Measurements from ENCODE around the gene WWOX. TPM values are rescaled to one million over a fixed set of nuclear protein-coding genes. Genes with fewer than 3 reads are reported as not detected.

WWOX gene
- total RNA-seq, 1 donor from 2014 or later = 7.3 TPM

DNA sequence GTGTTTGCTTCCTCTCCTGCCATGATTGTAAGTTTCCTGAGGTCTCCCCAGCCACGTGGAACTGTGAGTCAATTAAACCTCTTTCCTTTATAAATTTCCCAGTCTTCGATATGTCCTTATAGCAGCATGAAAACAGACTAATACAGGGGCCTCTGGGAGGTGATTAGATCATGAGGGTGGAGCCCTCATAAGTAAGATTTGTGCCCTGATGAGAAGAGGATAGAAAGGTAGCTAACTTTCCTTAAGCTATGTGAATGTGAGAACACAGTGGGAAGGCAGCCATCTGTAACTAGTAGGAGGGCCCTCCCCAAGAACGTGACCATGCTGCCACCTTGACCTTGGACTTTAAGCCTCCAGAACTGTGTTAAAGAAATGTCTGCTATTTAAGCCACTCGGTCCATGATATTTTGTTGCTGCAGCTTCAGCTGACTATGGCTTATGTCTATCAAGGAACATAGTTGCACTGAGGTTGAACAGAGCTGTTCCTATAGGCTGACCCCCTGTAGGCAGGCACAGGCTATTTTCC is 30.7 kb downstream of the WWOX start:
- no peak for TF ChIP-seq EZH2 (IDR thresholded peaks at IDR 0.05; ENCODE audit: insufficient read depth, low read length)
- TF ChIP-seq, protein P1, sequence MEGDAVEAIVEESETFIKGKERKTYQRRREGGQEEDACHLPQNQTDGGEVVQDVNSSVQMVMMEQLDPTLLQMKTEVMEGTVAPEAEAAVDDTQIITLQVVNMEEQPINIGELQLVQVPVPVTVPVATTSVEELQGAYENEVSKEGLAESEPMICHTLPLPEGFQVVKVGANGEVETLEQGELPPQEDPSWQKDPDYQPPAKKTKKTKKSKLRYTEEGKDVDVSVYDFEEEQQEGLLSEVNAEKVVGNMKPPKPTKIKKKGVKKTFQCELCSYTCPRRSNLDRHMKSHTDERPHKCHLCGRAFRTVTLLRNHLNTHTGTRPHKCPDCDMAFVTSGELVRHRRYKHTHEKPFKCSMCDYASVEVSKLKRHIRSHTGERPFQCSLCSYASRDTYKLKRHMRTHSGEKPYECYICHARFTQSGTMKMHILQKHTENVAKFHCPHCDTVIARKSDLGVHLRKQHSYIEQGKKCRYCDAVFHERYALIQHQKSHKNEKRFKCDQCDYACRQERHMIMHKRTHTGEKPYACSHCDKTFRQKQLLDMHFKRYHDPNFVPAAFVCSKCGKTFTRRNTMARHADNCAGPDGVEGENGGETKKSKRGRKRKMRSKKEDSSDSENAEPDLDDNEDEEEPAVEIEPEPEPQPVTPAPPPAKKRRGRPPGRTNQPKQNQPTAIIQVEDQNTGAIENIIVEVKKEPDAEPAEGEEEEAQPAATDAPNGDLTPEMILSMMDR (IDR thresholded peaks at IDR 0.05; ENCODE audit: insufficient read depth, low read depth, low read length) = no peak
- H3K27me3 ChIP-seq (ENCODE audit: insufficient read depth, low read length) = no peaks in the 10 kb centered on the region
- no peaks in the 10 kb centered on the region for H3K36me3 Mint-ChIP-seq (ENCODE audit: low read depth, unreplicated experiment)
- H3K4me3 ChIP-seq (ENCODE audit: insufficient read depth, low read depth, low read length) = no peak overlapping the region
- H4K20me1 ChIP-seq (ENCODE audit: insufficient read depth, low read length) = no peaks in the 10 kb centered on the region
- H3K27ac ChIP-seq (ENCODE audit: low read depth, low read length) = no peak overlapping the region
- no peaks in the 10 kb centered on the region for H3K79me2 ChIP-seq (ENCODE audit: insufficient read depth, low read length)
- no peak overlapping the region for H3K27ac Mint-ChIP-seq (ENCODE audit: unreplicated experiment)
- H3K4me1 ChIP-seq (ENCODE audit: insufficient read depth, low read length) = no peaks in the 10 kb centered on the region
- H3K4me1 Mint-ChIP-seq (ENCODE audit: low read depth, unreplicated experiment) = no peaks in the 10 kb centered on the region
- no peaks in the 10 kb centered on the region for H3K9me3 ChIP-seq (ENCODE audit: insufficient read depth, low read depth, low read length)
- H3K27me3 Mint-ChIP-seq (ENCODE audit: low read depth, unreplicated experiment) = no peaks in the 10 kb centered on the region
- DNase-seq (ENCODE audit: low read depth) (no peak), FAIRE-seq (no peak)
- H3K9me3 Mint-ChIP-seq (ENCODE audit: unreplicated experiment) = no peaks in the 10 kb centered on the region
- H3K9ac ChIP-seq (ENCODE audit: low read length) = no peak overlapping the region
- H3K4me2 ChIP-seq (ENCODE audit: low read length) = no peak overlapping the region
- H3K4me3 Mint-ChIP-seq (ENCODE audit: unreplicated experiment) = no peak overlapping the region
- no peaks in the 10 kb centered on the region for H3K36me3 ChIP-seq (ENCODE audit: insufficient read depth, low read length)
- no peak overlapping the region for H2AFZ ChIP-seq (ENCODE audit: low read depth, low read length)

DNA sequence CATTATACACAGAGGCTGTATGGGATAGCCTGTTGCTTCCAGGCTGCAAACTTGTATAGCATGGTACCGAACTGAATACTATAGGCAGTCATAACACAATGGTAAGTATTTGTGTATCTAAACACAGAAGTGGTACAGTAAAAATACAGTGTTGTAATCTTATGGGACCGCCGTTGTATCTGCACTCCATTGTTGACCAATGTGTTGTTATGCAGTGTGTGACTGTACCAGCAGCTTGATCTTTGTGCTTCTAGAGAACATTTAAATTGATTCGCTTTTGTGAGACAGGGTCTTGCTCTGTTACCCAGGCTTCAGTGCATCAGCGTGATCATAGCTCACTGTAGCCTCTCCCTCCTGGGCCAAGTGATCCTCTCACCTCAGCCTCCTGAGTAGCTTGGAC is 31.5 kb downstream of the WWOX start:
- H3K27ac ChIP-seq (ENCODE audit: low read depth, low read length) = no peak overlapping the region

DNA sequence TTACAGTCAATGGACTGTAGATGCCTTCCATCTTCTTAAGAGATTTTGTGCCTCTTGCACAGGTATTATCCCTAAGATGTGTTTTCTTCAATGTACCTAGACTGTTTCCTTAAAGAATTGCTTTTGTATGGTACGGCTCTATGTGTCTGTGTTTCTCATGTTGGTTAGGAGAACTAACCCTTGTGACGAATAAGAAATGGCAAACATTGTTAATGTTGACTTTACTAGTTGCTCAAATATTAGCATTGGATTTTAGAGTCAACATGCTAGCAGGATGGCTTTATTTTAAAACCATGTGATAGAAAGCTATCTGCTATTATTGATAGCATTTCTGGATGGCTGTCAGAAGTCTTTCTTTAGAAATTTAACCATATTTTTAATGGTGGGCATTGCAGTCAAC is 34.5 kb downstream of the WWOX start:
- no peaks in the 10 kb centered on the region for H3K27me3 ChIP-seq (ENCODE audit: insufficient read depth, low read length)
- FAIRE-seq (no peak), DNase-seq (ENCODE audit: low read depth) (no peak)
- Mint-ChIP-seq H3K27ac (ENCODE audit: unreplicated experiment) (no peak overlapping the region), H3K9me3 (ENCODE audit: unreplicated experiment) (no peaks in the 10 kb centered on the region), H3K36me3 (ENCODE audit: low read depth, unreplicated experiment) (no peaks in the 10 kb centered on the region), H3K4me3 (ENCODE audit: unreplicated experiment) (no peak overlapping the region), H3K27me3 (ENCODE audit: low read depth, unreplicated experiment) (no peaks in the 10 kb centered on the region), H3K4me1 (ENCODE audit: low read depth, unreplicated experiment) (no peaks in the 10 kb centered on the region)
- no peaks in the 10 kb centered on the region for H3K79me2 ChIP-seq (ENCODE audit: insufficient read depth, low read length)
- H3K4me2 ChIP-seq (ENCODE audit: low read length) = no peak overlapping the region
- H2AFZ ChIP-seq (ENCODE audit: low read depth, low read length) = no peak overlapping the region
- no peak overlapping the region for H3K27ac ChIP-seq (ENCODE audit: low read depth, low read length)
- no peak overlapping the region for H3K9ac ChIP-seq (ENCODE audit: low read length)
- no peaks in the 10 kb centered on the region for H3K4me1 ChIP-seq (ENCODE audit: insufficient read depth, low read length)
- no peak for TF ChIP-seq EZH2 (IDR thresholded peaks at IDR 0.05; ENCODE audit: insufficient read depth, low read length)
- TF ChIP-seq, protein P1 (IDR thresholded peaks at IDR 0.05; ENCODE audit: insufficient read depth, low read depth, low read length) = no peak
- no peaks in the 10 kb centered on the region for H3K36me3 ChIP-seq (ENCODE audit: insufficient read depth, low read length)
- H3K9me3 ChIP-seq (ENCODE audit: insufficient read depth, low read depth, low read length) = no peaks in the 10 kb centered on the region
- H4K20me1 ChIP-seq (ENCODE audit: insufficient read depth, low read length) = no peaks in the 10 kb centered on the region
- H3K4me3 ChIP-seq (ENCODE audit: insufficient read depth, low read depth, low read length) = no peak overlapping the region

More for the DNA sequence above, 31.5 kb downstream of the WWOX start:
- Histone ChIP-seq H3K4me2 (ENCODE audit: low read length) (no peak overlapping the region), H3K79me2 (ENCODE audit: insufficient read depth, low read length) (no peaks in the 10 kb centered on the region), H3K36me3 (ENCODE audit: insufficient read depth, low read length) (no peaks in the 10 kb centered on the region), H3K27me3 (ENCODE audit: insufficient read depth, low read length) (no peaks in the 10 kb centered on the region), H2AFZ (ENCODE audit: low read depth, low read length) (no peak overlapping the region), H3K9ac (ENCODE audit: low read length) (no peak overlapping the region), H3K4me1 (ENCODE audit: insufficient read depth, low read length) (no peaks in the 10 kb centered on the region), H4K20me1 (ENCODE audit: insufficient read depth, low read length) (no peaks in the 10 kb centered on the region), H3K4me3 (ENCODE audit: insufficient read depth, low read depth, low read length) (no peak overlapping the region), H3K9me3 (ENCODE audit: insufficient read depth, low read depth, low read length) (no peaks in the 10 kb centered on the region)
- no peaks in the 10 kb centered on the region for H3K9me3 Mint-ChIP-seq (ENCODE audit: unreplicated experiment)
- H3K27me3 Mint-ChIP-seq (ENCODE audit: low read depth, unreplicated experiment) = no peaks in the 10 kb centered on the region
- no peak for DNase-seq (ENCODE audit: low read depth)
- no peak for FAIRE-seq
- TF ChIP-seq EZH2 (IDR thresholded peaks at IDR 0.05; ENCODE audit: insufficient read depth, low read length) = no peak
- TF ChIP-seq, protein P1 (IDR thresholded peaks at IDR 0.05; ENCODE audit: insufficient read depth, low read depth, low read length) = no peak
- H3K4me3 Mint-ChIP-seq (ENCODE audit: unreplicated experiment) = no peak overlapping the region
- no peaks in the 10 kb centered on the region for H3K4me1 Mint-ChIP-seq (ENCODE audit: low read depth, unreplicated experiment)
- no peaks in the 10 kb centered on the region for H3K36me3 Mint-ChIP-seq (ENCODE audit: low read depth, unreplicated experiment)
- H3K27ac Mint-ChIP-seq (ENCODE audit: unreplicated experiment) = no peak overlapping the region
